ENCODE data around the gene TRPT1.

Gene TRPT1

GRCh38 chr11:64208086-64208795 lies 17.7 kb downstream of the TRPT1 start:
- no peak for DNase-seq (ENCODE audit: low read depth)

DNA sequence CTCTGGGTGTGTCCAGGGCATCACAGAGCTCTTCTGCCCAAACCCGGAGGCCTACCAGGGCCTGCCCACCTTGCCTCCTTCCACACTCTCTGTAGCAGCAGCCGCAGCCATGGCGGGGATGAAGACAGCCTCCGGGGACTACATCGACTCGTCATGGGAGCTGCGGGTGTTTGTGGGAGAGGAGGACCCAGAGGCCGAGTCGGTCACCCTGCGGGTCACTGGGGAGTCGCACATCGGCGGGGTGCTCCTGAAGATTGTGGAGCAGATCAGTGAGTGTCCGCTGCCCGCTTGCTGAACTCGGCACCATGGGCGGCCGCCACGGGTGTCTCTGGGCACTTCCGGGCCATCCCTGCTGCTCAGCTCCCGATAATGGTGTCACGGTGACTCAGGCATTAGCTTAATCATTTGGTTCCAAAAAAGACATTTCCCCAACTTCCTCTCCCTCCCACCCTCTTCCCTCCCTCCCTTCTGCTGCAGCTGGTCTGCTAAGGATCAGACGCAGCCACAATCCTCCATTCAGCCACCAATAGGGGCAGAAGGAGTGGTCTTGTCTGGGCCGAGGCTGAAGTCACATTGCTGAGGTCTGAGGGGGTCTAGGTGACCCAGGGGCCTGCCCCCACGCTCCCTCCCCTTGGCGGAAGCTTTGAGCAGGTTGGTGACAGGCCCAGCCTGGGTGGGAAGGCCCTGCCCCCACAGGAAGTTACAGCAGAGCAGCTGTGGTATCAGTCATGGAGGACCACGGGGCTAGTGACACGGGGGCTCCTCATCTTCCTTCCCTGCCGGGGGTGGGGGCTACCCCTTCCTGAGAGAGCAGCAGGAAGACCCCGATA lies 18.5 kb downstream of the TRPT1 start:
- no peak for DNase-seq (ENCODE audit: low read depth)

DNA sequence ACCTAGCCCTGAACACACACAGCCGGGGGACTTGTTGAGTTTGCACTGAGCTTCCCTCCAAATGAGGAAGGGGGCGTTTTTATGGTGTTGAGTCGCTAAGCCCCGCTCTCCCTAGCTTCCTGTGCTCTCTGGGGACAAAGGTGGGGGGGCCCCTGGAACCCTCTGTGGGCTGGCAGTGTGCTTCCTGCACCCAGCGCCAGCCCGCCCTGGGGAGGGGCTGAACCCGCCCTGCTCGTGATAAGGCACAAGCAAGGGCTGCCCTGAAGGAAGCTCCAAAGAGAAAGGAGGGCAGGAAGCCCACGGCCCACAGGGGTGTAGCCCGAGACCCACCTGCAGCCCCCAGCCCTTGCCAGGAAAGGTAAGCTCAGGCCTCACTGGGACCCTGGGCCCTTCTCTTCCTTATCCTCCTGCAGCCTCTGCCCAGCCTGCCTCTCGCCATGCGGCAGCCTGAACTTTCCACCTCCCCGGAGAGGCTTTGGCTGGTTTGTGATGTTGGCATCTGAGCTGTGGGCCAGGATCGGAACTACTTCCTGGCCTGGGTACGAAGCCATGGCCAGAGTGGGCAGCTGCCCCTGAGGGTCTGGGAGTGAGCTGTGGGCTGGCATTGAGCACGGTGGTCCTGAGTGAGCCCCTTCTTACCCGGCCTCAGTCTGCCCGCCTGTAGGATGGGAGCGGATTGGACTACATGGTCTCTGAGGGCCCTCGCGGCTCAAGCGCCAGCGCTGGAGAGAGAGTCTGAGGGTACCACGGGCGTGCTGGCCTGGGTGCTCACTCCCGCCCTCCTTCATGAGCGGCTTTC lies 19.3 kb downstream of the TRPT1 start, which contains the start of gene FERMT3:
Gene FERMT3, plus strand, starts transcription at position 265 of the 799 bp plus-strand sequence. CDS start 644 bp downstream, outside the sequence.
- DNase-seq (ENCODE audit: low read depth): no peak

GRCh38 chr11:64204464-64204989 lies 21.5 kb downstream of the TRPT1 start:
- DNase-seq (ENCODE audit: low read depth): peak; percentile 88

- no peak for DNase-seq (ENCODE audit: low read depth)
Observed at GRCh38 chr11:64204080-64204440, 21.9 kb downstream of the TRPT1 start.

DNA sequence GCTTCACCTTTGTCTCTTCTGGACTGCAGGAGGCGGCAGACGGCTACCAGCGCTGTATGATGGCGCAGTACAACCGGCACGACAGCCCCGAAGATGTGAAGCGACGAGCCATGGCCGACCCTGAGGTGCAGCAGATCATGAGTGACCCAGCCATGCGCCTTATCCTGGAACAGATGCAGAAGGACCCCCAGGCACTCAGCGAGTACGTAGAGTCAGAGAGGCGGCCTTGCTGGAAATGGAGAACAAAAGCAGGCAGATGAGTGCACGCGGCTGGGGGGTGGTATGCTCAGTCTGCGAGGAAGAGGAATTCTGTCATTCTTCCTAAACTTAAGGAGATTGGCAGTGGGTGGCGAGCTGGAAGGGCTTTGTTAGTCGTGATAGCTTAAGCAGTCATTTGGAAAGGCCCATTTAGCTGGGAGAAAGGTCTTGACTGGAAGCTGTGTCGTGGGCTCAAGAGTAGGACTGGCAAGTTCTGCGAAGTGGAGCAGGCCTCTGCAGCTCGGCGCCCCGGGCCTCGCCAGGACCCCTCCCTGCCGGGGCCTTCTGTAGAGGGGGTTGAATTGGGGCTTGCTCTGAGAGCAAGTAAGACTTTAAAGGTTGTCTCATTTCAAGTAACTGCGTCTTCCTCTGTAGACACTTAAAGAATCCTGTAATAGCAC lies 22.4 kb downstream of the TRPT1 start:
- DNase-seq (ENCODE audit: low read depth): no peak

DNA sequence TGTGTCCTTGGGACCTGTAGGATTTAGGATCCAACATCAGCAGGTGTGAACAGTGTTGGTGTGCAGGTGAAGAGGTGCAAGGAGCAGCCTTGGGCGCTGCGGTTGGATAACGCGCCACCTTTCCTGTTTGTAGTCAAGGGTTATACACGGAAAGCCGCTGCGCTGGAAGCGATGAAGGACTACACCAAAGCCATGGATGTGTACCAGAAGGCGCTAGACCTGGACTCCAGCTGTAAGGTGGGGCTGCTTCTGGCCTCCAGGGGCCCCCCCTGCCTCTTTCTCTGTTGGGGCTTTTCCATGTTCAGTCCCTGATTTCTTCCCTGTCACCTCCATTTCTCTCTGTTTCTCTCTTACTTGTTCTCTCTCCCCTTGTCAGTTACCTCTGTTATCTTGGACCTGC lies 23.0 kb downstream of the TRPT1 start:
- DNase-seq (ENCODE audit: low read depth): no peak

DNA sequence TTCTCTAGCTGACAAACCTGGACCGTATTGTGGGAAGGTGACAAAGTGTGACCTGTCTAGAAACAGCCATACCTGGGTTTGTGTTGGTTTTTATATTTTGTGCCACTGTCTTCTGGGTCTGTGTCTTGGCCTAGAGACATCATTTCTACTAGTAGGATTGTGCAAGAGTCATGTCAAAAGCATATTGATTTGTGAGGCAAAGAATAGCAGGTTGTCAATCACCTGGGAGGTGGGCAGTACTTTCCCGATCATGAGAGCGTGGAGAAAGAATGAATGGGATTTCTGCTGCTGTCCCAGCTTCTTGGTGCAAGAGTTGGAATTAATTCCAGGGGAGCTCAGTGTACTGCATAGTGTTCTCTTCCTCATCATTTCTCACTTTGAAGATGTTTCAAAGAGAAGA lies 24.4 kb downstream of the TRPT1 start:
- no peak for DNase-seq (ENCODE audit: low read depth)

DNA sequence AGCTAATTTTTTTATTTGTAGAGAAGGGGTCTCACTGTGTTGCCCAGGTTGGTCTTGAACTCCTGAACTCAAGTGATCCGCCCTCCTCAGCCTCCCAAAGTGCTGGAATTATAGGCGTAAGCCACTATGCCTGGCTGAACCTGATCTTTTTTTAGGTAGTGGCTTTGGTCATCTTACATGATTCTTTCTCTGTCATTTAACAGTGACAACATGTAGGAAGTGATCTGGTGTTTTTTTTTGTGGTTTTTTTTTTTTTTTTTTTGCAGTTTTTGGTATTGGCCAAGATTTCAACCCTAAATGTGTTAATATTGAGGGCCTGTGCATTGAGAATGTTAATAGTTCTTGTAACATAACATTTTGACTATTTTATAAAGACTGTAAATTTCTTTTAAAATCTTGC lies 27.5 kb downstream of the TRPT1 start:
- DNase-seq (ENCODE audit: low read depth): no peak

GRCh38 chr11:64196626-64197025 lies 29.4 kb downstream of the TRPT1 start:
- DNase-seq (ENCODE audit: low read depth): no peak

DNA sequence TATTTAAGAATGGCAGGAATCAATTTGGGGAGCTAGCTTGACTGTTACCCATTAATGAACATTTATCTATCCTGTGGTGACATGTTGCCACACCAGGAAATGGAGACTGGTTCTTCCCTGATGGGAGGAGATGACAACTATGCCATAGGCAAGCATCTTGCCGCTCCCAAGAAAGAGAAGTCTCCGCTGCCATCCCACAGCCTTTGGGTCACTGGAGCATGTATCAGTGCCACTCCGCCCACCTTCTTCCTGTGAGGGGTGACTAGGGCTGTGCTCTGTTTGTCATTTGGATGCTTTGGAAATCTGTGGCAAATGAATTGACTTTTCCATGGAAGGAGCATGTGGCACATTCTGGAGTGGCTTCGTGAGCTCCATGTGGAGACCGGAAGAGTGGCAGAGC lies 33.6 kb downstream of the TRPT1 start:
- no peak for DNase-seq (ENCODE audit: low read depth)

- no peak for DNase-seq (ENCODE audit: low read depth)
Observed at GRCh38 chr11:64186492-64187165, 39.4 kb downstream of the TRPT1 start.

GRCh38 chr11:64185693-64186491 lies 40.1 kb downstream of the TRPT1 start, which contains the start of gene STIP1:
Gene STIP1 (plus strand): TSS chr11:64186171. CDS start chr11:64186262, 91 bp downstream.
- peak; percentile 100 for DNase-seq (ENCODE audit: low read depth)

DNA sequence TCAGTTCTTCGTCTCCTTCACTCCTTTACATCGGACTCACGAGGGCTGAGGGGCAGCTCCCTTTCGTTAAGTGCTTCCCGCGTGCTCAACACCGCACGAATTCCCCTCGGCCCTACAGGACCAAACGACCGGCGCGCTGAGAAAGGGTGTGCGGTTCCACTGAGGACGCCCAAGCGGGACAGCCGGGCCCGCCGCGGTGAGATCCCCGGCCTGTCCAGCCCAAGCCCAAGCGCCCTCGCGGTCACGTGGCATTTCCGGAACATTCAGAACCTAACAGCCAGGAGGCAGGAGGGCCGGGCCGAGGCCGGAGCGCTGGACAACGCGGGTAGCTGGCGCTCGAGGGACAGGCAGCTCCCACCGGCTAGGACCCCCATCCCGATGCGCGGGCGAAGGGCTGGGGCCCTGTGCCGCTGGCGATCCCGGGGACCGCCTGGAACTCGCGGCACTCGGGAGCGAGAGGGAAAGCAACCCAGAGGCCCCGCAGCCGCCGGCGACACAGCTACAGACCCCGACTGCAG lies 40.8 kb downstream of the TRPT1 start:
- DNase-seq (ENCODE audit: low read depth): peak; percentile 84

GRCh38 chr11:64183890-64184289 lies 42.1 kb downstream of the TRPT1 start:
- DNase-seq (ENCODE audit: low read depth): no peak

- DNase-seq (ENCODE audit: low read depth): peak; percentile 82
Observed at GRCh38 chr11:64181506-64182411, 44.2 kb downstream of the TRPT1 start.

- DNase-seq (ENCODE audit: low read depth): no peak
Observed at GRCh38 chr11:64180891-64181290, 45.1 kb downstream of the TRPT1 start.

- DNase-seq (ENCODE audit: low read depth): no peak
Observed at GRCh38 chr11:64178951-64179639, 46.9 kb downstream of the TRPT1 start.
